Myocyte (in vitro differentiated cells): ENCODE data around the gene ERCC5. TPM values are rescaled to one million over a fixed set of nuclear protein-coding genes. Genes with fewer than 3 reads are reported as not detected.

Experiments
- DNase-seq: peaks from one replicate; pipeline ENCODE4 v3.0.0-alpha.2; 2012; ENCODE audit warnings: low read depth
- total RNA-seq: library from RNA; depleted of rRNA; stranded (reverse); fragments of >200 nt; gene quantifications from 2 replicates; pipeline ENCODE4 v1.2.3, GENCODE V29; 2014

Gene ERCC5
- total RNA-seq, 1 donor from 2014 or later, result 63.0 TPM

DNA sequence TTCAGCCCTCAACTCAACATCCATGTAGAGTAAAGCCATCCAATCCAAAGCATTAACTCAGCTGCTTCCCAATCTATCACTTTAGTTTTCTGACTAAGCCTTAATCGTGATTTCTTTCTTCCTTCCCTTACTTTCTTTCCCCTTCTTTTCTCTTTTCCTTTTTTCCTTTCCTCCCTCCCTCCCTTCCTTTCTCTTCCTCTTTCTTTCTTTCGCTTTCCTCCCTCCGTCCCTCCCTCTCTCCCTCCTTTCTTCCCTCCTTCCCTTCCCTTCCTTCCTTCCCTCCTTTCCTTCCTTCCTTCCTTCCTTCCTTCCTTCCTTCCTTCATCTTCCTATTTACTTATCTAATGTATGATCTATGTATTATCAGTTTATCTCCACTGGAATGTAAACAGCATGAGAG lies 71.2 kb downstream of the ERCC5 start:
- no peak for DNase-seq

- no peak for DNase-seq
Observed at GRCh38 chr13:102922184-102922583, 76.4 kb downstream of the ERCC5 start.

Other genes with a start within 250 kb of the ERCC5 start
- 49.3 and 54.6 TPM in 2 replicates for gene TPP2, start 249.0 kb upstream of the ERCC5 start, total RNA-seq
- gene METTL21C, start 151.0 kb upstream of the ERCC5 start, total RNA-seq, result not detected in 2 replicates
- 11.6 and 17.6 TPM in 2 replicates for gene TEX30, start 72.2 kb upstream of the ERCC5 start, total RNA-seq
- 9.3 and 9.7 TPM in 2 replicates for gene POGLUT2, start 47.1 kb upstream of the ERCC5 start, total RNA-seq
- 50.8 and 56.3 TPM in 2 replicates for gene BIVM, start 46.9 kb upstream of the ERCC5 start, total RNA-seq
- not detected in 2 replicates for gene SLC10A2, start 220.4 kb downstream of the ERCC5 start, total RNA-seq